Keratinocyte (primary cell): ENCODE data around the gene TAC3. TPM values are rescaled to one million over a fixed set of nuclear protein-coding genes. Genes with fewer than 3 reads are reported as not detected.
"Not testable (repeated sequence)": the region's sequence is repeated elsewhere in the genome, so short reads cannot be mapped to it uniquely, and the experiment has no call there.

Source experiments
- DNase-seq: peaks from one replicate; pipeline ENCODE4 v3.0.0-alpha.2; 2011; ENCODE audit warnings: low read depth, missing footprints, low spot score
- FAIRE-seq: peaks from 2 replicates; lab custom pipeline; 2011; peaks lifted over from hg19 to GRCh38; lab: Jason Lieb, UNC
- H2AFZ ChIP-seq: 2 replicates; pipeline ENCODE4 v1.6.0; 2012; ENCODE audit warnings: low read length, control low read depth, inconsistent platforms; ENCODE audit not compliant: control insufficient read depth
- H3K27ac ChIP-seq: 2 replicates; pipeline ENCODE4 v1.5.1; 2011; ENCODE audit warnings: low read length; ENCODE audit not compliant: control insufficient read depth, insufficient read depth
- H3K27me3 ChIP-seq: 3 replicates; pipeline ENCODE4 v1.6.0; 2011; ENCODE audit warnings: low read length; ENCODE audit not compliant: control insufficient read depth, insufficient read depth; ENCODE audit errors: extremely low read depth
- H3K36me3 ChIP-seq, 2 experiments: 2 replicates in 1 of 2; 3 replicates in 1 of 2; pipeline ENCODE4 v1.5.1; 2011; ENCODE audit warnings: low read length in 2 of 2, mild to moderate bottlenecking in 1 of 2; ENCODE audit not compliant: control insufficient read depth in 2 of 2, insufficient read depth in 2 of 2; ENCODE audit errors: extremely low read depth in 1 of 2
- H3K4me1 ChIP-seq: 3 replicates; pipeline ENCODE4 v1.5.1; 2011; ENCODE audit warnings: low read length; ENCODE audit not compliant: control insufficient read depth, insufficient read depth; ENCODE audit errors: extremely low read depth
- H3K4me2 ChIP-seq: 3 replicates; pipeline ENCODE4 v1.6.0; 2011; ENCODE audit warnings: low read depth, low read length; ENCODE audit not compliant: control insufficient read depth, insufficient read depth; ENCODE audit errors: extremely low read depth
- H3K4me3 ChIP-seq, 3 experiments: fragments of 200-600 bp in 1 of 3; sonication (generic) in 1 of 3; 2 replicates in 2 of 3; 3 replicates in 1 of 3; pipeline ENCODE4 v1.5.1; 2011 to 2016; ENCODE audit warnings: low read length in 3 of 3, mild to moderate bottlenecking in 3 of 3, control low read depth in 2 of 3, inconsistent platforms in 1 of 3, low read depth in 1 of 3, mixed read lengths in 1 of 3, mixed run types in 1 of 3, moderate library complexity in 1 of 3; ENCODE audit not compliant: control insufficient read depth in 2 of 3, insufficient read depth in 2 of 3; ENCODE audit errors: extremely low read depth in 1 of 3
- H3K79me2 ChIP-seq: 2 replicates; pipeline ENCODE4 v1.6.0; 2012; ENCODE audit warnings: low read length; ENCODE audit not compliant: control insufficient read depth, insufficient read depth
- H3K9ac ChIP-seq: 3 replicates; pipeline ENCODE4 v1.6.0; 2011; ENCODE audit warnings: low read length; ENCODE audit not compliant: control insufficient read depth, insufficient read depth; ENCODE audit errors: extremely low read depth
- H3K9me1 ChIP-seq: 3 replicates; pipeline ENCODE4 v1.6.0; 2011; ENCODE audit warnings: low read length; ENCODE audit not compliant: control insufficient read depth, insufficient read depth; ENCODE audit errors: extremely low read depth
- H3K9me3 ChIP-seq: 2 replicates; pipeline ENCODE4 v1.5.1; 2012; ENCODE audit warnings: low read depth, low read length; ENCODE audit not compliant: control insufficient read depth
- H4K20me1 ChIP-seq: 3 replicates; pipeline ENCODE4 v1.6.0; 2011; ENCODE audit warnings: low read length; ENCODE audit not compliant: control insufficient read depth, insufficient read depth; ENCODE audit errors: extremely low read depth
- EZH2 ChIP-seq: IDR thresholded peaks from one replicate; pipeline ENCODE4 v1.6.1; 2012; ENCODE audit warnings: inconsistent platforms, mild to moderate bottlenecking, low read length, moderate library complexity
- dilution Hi-C: fragments of 300-500 bp; cut with MboI; formaldehyde crosslinking; loops from one replicate; pipeline ENCODE4 v1.7.0; 2020; ENCODE audit warnings: low sequenced_read_pairs; ENCODE audit not compliant: extremely low pct_ligation_motif_present
- polyA plus RNA-seq, 5 experiments: library from polyadenylated mRNA; depleted of rRNA in 3 of 5; stranded (reverse) in 3 of 5; stranded (forward) in 1 of 5; unstranded in 1 of 5; fragments of >200 nt; gene quantifications; 1 replicate in 1 of 5; 2 replicates in 3 of 5; 3 replicates in 1 of 5; pipeline versions ENCODE4 v1.2.1 to v1.2.3, GENCODE V29; 2011 to 2012; ENCODE audit warnings: missing spikeins in 2 of 5, low read depth in 1 of 5, low replicate concordance in 1 of 5
- TF ChIP-seq, protein P1 (sequence below), 3 experiments: IDR thresholded peaks in 1 of 3; conservative IDR thresholded peaks in 1 of 3; optimal IDR thresholded peaks in 1 of 3; 2 replicates in 2 of 3; 3 replicates in 1 of 3; pipeline versions ENCODE3 to v1.5.1; 2011; ENCODE audit warnings: low read length in 3 of 3, mild to moderate bottlenecking in 3 of 3, moderate library complexity in 2 of 3, control low read depth in 1 of 3, inconsistent platforms in 1 of 3; ENCODE audit not compliant: insufficient read depth in 2 of 3; ENCODE audit errors: extremely low read depth in 1 of 3

Gene TAC3
- polyA plus RNA-seq, 1 donor (not counting 4 experiments of a cell fraction or from before 2014, with no cell fraction given), result not detected

DNA sequence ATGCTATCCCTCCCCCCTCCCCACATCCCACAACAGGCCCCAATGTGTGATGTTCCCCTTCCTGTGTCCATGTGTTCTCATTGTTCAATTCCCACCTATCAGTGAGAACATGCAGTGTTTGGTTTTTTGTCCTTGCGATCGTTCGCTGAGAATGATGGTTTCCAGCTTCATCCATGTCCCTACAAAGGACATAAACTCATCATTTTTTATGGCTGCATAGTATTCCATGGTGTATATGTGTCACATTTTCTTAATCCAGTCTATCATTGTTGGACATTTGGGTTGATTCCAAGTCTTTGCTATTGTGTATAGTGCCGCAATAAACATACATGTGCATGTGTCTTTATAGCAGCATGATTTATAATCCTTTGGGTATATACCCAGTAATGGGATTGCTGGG lies 36.8 kb upstream of the TAC3 start:
- H3K79me2 ChIP-seq, H4K20me1 ChIP-seq, H3K27ac ChIP-seq, H3K4me3 ChIP-seq, H3K9ac ChIP-seq, DNase-seq, H3K9me1 ChIP-seq, dilution Hi-C loops, H2AFZ ChIP-seq, FAIRE-seq, H3K9me3 ChIP-seq, H3K4me1 ChIP-seq, H3K27me3 ChIP-seq, H3K4me2 ChIP-seq: not testable (repeated sequence)
- H3K36me3 ChIP-seq, result peaks cover 3 to 11% of the 10 kb centered on the region in 2 experiments

DNA sequence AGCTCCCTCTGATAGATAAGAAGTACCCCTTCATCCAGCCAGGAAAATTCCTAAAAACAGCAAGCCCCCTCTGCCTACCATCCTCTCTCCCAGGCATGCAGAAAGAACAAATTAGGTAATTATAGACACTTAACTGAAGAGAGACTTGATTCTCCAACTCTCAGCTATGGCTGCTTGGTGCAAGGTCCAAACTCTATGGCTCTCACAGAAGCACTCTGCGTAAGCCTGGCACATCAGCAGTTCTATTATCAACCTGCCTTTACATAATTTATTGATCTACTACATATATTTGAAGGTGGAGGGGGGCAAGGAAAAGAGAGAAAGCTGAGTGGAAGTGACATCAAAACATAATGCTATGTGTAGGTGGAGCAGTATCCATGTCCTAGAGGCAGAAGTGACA lies 34.7 kb upstream of the TAC3 start:
- Histone ChIP-seq H2AFZ (no peak overlapping the region), H3K4me1 (no peaks in the 10 kb centered on the region), H3K27me3 (peaks cover 20% of the 10 kb centered on the region), H3K9me3 (no peaks in the 10 kb centered on the region), H3K4me3 (no peak overlapping the region), H4K20me1 (no peaks in the 10 kb centered on the region), H3K4me2 (no peak overlapping the region), H3K9ac (no peak overlapping the region), H3K27ac (no peak overlapping the region), H3K36me3 (peaks cover 0 to 2% of the 10 kb centered on the region in 2 experiments), H3K9me1 (no peaks in the 10 kb centered on the region), H3K79me2 (no peaks in the 10 kb centered on the region)
- dilution Hi-C loops, result no loop called here
- FAIRE-seq (no peak), DNase-seq (no peak)
- TF ChIP-seq EZH2, result no peak
- TF ChIP-seq, protein P1, sequence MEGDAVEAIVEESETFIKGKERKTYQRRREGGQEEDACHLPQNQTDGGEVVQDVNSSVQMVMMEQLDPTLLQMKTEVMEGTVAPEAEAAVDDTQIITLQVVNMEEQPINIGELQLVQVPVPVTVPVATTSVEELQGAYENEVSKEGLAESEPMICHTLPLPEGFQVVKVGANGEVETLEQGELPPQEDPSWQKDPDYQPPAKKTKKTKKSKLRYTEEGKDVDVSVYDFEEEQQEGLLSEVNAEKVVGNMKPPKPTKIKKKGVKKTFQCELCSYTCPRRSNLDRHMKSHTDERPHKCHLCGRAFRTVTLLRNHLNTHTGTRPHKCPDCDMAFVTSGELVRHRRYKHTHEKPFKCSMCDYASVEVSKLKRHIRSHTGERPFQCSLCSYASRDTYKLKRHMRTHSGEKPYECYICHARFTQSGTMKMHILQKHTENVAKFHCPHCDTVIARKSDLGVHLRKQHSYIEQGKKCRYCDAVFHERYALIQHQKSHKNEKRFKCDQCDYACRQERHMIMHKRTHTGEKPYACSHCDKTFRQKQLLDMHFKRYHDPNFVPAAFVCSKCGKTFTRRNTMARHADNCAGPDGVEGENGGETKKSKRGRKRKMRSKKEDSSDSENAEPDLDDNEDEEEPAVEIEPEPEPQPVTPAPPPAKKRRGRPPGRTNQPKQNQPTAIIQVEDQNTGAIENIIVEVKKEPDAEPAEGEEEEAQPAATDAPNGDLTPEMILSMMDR (optimal IDR thresholded peaks at IDR 0.05 in 1 of 3, IDR thresholded peaks at IDR 0.05 in 1 of 3, conservative IDR thresholded peaks at IDR 0.05 in 1 of 3; ENCODE audit: extremely low read depth in 1 of 3, insufficient read depth in 2 of 3, low read length in 3 of 3), result no peak

DNA sequence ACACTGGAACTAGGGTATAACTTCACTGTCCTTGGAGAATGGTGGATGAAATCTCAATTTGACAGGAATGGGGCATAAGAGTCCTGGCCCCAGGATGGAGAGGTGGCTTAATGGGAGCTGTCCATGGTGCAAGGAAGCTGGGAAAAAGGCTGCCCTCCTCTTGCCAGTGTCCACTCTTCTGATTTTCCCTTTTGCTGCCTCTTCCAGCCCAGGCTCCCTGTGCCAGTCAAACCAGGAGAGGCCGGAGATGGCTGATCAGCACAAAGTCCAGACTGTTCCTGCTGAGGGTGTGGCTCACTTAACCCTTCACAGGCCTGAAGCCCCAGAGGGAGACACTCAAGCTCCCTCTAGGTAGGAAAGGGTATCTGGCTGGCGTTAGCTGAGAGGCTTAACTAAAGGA lies 33.6 kb upstream of the TAC3 start, which contains the start of gene MYO1A:
TSS of gene MYO1A (minus strand) at position 240 of the 400 bp plus-strand sequence. CDS start 1,806 bp downstream, outside the sequence.
- Histone ChIP-seq H3K27me3 (peaks cover 20% of the 10 kb centered on the region), H3K27ac (no peak within 1 kb of the TSS), H3K9me1 (no peaks in the 10 kb centered on the region), H3K4me3 (no peak within 1 kb of the TSS), H3K4me1 (no peaks in the 10 kb centered on the region), H3K4me2 (no peak within 1 kb of the TSS), H3K79me2 (no peaks in the 10 kb centered on the region), H3K9ac (no peak within 1 kb of the TSS), H4K20me1 (no peaks in the 10 kb centered on the region), H3K36me3 (no peaks in the 10 kb centered on the region), H3K9me3 (no peaks in the 10 kb centered on the region), H2AFZ (no peak within 1 kb of the TSS)
- TF ChIP-seq, protein P1 (optimal IDR thresholded peaks at IDR 0.05 in 1 of 3, IDR thresholded peaks at IDR 0.05 in 1 of 3, conservative IDR thresholded peaks at IDR 0.05 in 1 of 3; ENCODE audit: extremely low read depth in 1 of 3, insufficient read depth in 2 of 3, low read length in 3 of 3), result no peak
- TF ChIP-seq EZH2, result no peak
- dilution Hi-C loops, result no loop called here
- no peak for DNase-seq
- no peak for FAIRE-seq
